Endothelial cell of umbilical vein (primary cell): Measurements from ENCODE around the gene PTPRE. TPM values are rescaled to one million over a fixed set of nuclear protein-coding genes. Genes with fewer than 3 reads are reported as not detected.
A peak's percentile ranks its signal among the peaks of the same experiment; 100 is the strongest.

Source experiments
- BruUV-seq: library from RNA; stranded (reverse); fragments of 400-500 nt; replicated peaks from 2 replicates; lab custom pipeline; 2021; lab: Mats Ljungman, UMichigan
- CTCF ChIA-PET: fragments of 300-600, 350-600 bp; sonication (Branson Sonifier 250); formaldehyde crosslinking; loops from one replicate; lab custom pipeline; 2021; ENCODE audit warnings: antibody characterized with exemption, inconsistent platforms; lab: Charles Lee
- POLR2A ChIA-PET: fragments of 300-600, 350-600 bp; sonication (Branson Sonifier 250); formaldehyde crosslinking; loops from one replicate; lab custom pipeline; 2021; ENCODE audit warnings: antibody characterized with exemption, inconsistent platforms; lab: Charles Lee
- DNase-seq: peaks from one replicate; pipeline ENCODE4 v3.0.0-alpha.2; 2011; ENCODE audit warnings: low read depth, low spot score
- FAIRE-seq: peaks from 2 replicates; lab custom pipeline; 2011; peaks lifted over from hg19 to GRCh38; lab: Jason Lieb, UNC
- H2AFZ ChIP-seq: 2 replicates; pipeline ENCODE4 v1.6.0; 2012; ENCODE audit warnings: low read depth, low read length, control low read depth, inconsistent platforms
- H3K27ac ChIP-seq: 2 replicates; pipeline ENCODE4 v1.5.1; 2011; ENCODE audit warnings: low read depth, mild to moderate bottlenecking, control low read depth, low read length, moderate library complexity; ENCODE audit not compliant: insufficient read depth
- H3K27me3 ChIP-seq, 2 experiments: 2 replicates each; pipeline versions ENCODE4 v1.6.0 to v1.6.1; 2011; ENCODE audit warnings: low read length in 2 of 2, mixed read lengths in 1 of 2; ENCODE audit not compliant: control insufficient read depth in 2 of 2, insufficient read depth in 2 of 2
- H3K36me3 ChIP-seq, 2 experiments: 2 replicates in 1 of 2; 3 replicates in 1 of 2; pipeline ENCODE4 v1.5.1; 2011; ENCODE audit warnings: low read length in 2 of 2, mild to moderate bottlenecking in 1 of 2, moderate library complexity in 1 of 2; ENCODE audit not compliant: control insufficient read depth in 2 of 2, insufficient read depth in 2 of 2; ENCODE audit errors: extremely low read depth in 1 of 2
- H3K4me1 ChIP-seq: 3 replicates; pipeline ENCODE4 v1.5.1; 2011; ENCODE audit warnings: mild to moderate bottlenecking, low read length; ENCODE audit not compliant: control insufficient read depth, insufficient read depth; ENCODE audit errors: extremely low read depth
- H3K4me2 ChIP-seq: 2 replicates; pipeline ENCODE4 v1.6.1; 2011; ENCODE audit warnings: low read length, control low read depth, mixed read lengths; ENCODE audit not compliant: insufficient read depth
- H3K4me3 ChIP-seq, 3 experiments: fragments of 200-600 bp in 1 of 3; sonication (generic), shearing (Covaris generic) in 1 of 3; replicated peaks in 1 of 3; 2 replicates each; pipeline ENCODE4 v1.5.1; 2011 to 2016; ENCODE audit warnings: control low read depth in 3 of 3, low read length in 3 of 3, mild to moderate bottlenecking in 2 of 3, inconsistent platforms in 1 of 3, low read depth in 1 of 3, moderate library complexity in 1 of 3; ENCODE audit not compliant: insufficient read depth in 1 of 3
- H3K79me2 ChIP-seq: 2 replicates; pipeline ENCODE4 v1.6.0; 2012; ENCODE audit warnings: low read length, inconsistent platforms; ENCODE audit not compliant: control insufficient read depth, insufficient read depth
- H3K9ac ChIP-seq: replicated peaks from 2 replicates; pipeline ENCODE3; 2011; ENCODE audit warnings: low read length, control low read depth; ENCODE audit not compliant: insufficient read depth; ENCODE audit errors: extremely low read depth
- H3K9me1 ChIP-seq: replicated peaks from 3 replicates; pipeline ENCODE4 v1.6.0; 2011; ENCODE audit warnings: mild to moderate bottlenecking, low read length; ENCODE audit not compliant: control insufficient read depth, insufficient read depth; ENCODE audit errors: extremely low read depth
- H3K9me3 ChIP-seq: replicated peaks from 2 replicates; pipeline ENCODE4 v1.5.1; 2012; ENCODE audit warnings: low read length, inconsistent platforms; ENCODE audit not compliant: control insufficient read depth, insufficient read depth
- H4K20me1 ChIP-seq: replicated peaks from 2 replicates; pipeline ENCODE3; 2011; ENCODE audit warnings: mild to moderate bottlenecking, low read length; ENCODE audit not compliant: control insufficient read depth, insufficient read depth; ENCODE audit errors: extremely low read depth
- FOS ChIP-seq: IDR thresholded peaks from 2 replicates; pipeline ENCODE4 v1.6.1; 2011; ENCODE audit warnings: mild to moderate bottlenecking, low read length, moderate library complexity, borderline replicate concordance; ENCODE audit not compliant: insufficient read depth
- JUN ChIP-seq: IDR thresholded peaks from 2 replicates; pipeline ENCODE4 v1.6.1; 2011; ENCODE audit warnings: borderline replicate concordance, low read depth; ENCODE audit not compliant: insufficient read length, insufficient read depth
- POLR2AphosphoS5 ChIP-seq: IDR thresholded peaks from 2 replicates; pipeline ENCODE4 v1.6.1; 2012; ENCODE audit warnings: low read depth, mild to moderate bottlenecking, control low read depth, low read length, moderate library complexity; ENCODE audit not compliant: insufficient read depth
- dilution Hi-C: fragments of 300-500 bp; cut with MboI; formaldehyde crosslinking; loops from one replicate; pipeline ENCODE4 v1.15.0; 2019; ENCODE audit warnings: low sequenced_read_pairs; ENCODE audit not compliant: extremely low pct_ligation_motif_present
- intact Hi-C: fragments of 100-400 bp; cut with micrococcal nuclease; formaldehyde crosslinking; loops from one replicate; pipeline ENCODE4 v1.10.0; 2022
- polyA plus RNA-seq, 4 experiments: library from polyadenylated mRNA; depleted of rRNA in 3 of 4; stranded (reverse) in 3 of 4; unstranded in 1 of 4; fragments of >200 nt; gene quantifications; 2 replicates each; pipeline versions ENCODE4 v1.2.1 to v1.2.3, GENCODE V29; 2011 to 2012; ENCODE audit warnings: missing spikeins in 1 of 4
- total RNA-seq: library from RNA; stranded (reverse); gene quantifications from 2 replicates; pipeline ENCODE4 v1.2.3, GENCODE V29; 2021
- TF ChIP-seq, protein P1 (sequence below), 2 donors: IDR thresholded peaks; 1 replicate in 1 of 2; 2 replicates in 1 of 2; pipeline ENCODE4 v1.5.1; 2011; ENCODE audit warnings: low read length in 2 of 2, mild to moderate bottlenecking in 2 of 2, moderate library complexity in 2 of 2, control low read depth in 1 of 2, inconsistent platforms in 1 of 2, low read depth in 1 of 2; ENCODE audit not compliant: insufficient read depth in 1 of 2; ENCODE audit errors: extremely low read depth in 1 of 2

PTPRE gene
- total and polyA plus RNA-seq, 2 donors (not counting 3 experiments of a cell fraction or from before 2014, with no cell fraction given) = 37.3 to 116 TPM

DNA sequence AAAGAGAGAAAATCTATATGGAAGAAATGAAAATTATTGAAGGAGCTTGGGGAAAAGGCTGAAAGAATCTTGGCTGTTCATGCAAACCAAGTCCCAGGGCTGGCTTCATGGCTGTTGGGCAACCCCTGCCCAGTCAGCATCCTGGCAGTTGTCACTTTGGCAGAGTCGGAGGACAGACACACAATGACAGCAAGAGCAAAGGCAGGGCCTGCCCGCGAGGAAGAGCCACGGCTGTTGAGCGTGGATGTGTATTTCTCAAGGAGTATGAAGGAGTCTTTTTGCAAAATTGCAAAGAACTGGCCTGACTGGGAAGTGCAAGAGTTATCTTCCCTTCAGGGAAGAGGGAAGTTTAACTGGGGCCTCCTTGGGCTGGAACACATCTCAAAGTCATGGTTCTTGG, 11.7 kb downstream of the PTPRE start:
- CTCF ChIA-PET = interaction anchor here (1.2 to 10.3 kb wide), 4 partner anchors 11 to 151 kb away, joined by 3 to 68 read pairs (median 34); partner anchors contain the start of gene PTPRE
- FAIRE-seq (peak; percentile 68), DNase-seq (no peak)
- no peak overlapping the region for H3K4me3 ChIP-seq
- peaks cover 51% of the 10 kb centered on the region for H3K4me1 ChIP-seq
- dilution Hi-C loops = no loop called here
- intact Hi-C loops = no loop called here
- H3K9ac ChIP-seq = no peak overlapping the region
- H3K27ac ChIP-seq = peak overlapping the region; percentile 31
- no peaks in the 10 kb centered on the region for H3K27me3 ChIP-seq
- no peak overlapping the region for H3K4me2 ChIP-seq
- H3K36me3 ChIP-seq = peaks cover 0 to 5% of the 10 kb centered on the region in 2 experiments
- BruUV-seq = TSS peak; percentile 13
- POLR2A ChIA-PET = no interaction called here
- no peaks in the 10 kb centered on the region for H4K20me1 ChIP-seq
- H2AFZ ChIP-seq = no peak overlapping the region
- H3K79me2 ChIP-seq = peaks cover 24% of the 10 kb centered on the region
- H3K9me3 ChIP-seq = no peaks in the 10 kb centered on the region
- no peaks in the 10 kb centered on the region for H3K9me1 ChIP-seq
- TF ChIP-seq FOS (no peak), JUN (no peak), POLR2AphosphoS5 (no peak)
- TF ChIP-seq, protein P1, sequence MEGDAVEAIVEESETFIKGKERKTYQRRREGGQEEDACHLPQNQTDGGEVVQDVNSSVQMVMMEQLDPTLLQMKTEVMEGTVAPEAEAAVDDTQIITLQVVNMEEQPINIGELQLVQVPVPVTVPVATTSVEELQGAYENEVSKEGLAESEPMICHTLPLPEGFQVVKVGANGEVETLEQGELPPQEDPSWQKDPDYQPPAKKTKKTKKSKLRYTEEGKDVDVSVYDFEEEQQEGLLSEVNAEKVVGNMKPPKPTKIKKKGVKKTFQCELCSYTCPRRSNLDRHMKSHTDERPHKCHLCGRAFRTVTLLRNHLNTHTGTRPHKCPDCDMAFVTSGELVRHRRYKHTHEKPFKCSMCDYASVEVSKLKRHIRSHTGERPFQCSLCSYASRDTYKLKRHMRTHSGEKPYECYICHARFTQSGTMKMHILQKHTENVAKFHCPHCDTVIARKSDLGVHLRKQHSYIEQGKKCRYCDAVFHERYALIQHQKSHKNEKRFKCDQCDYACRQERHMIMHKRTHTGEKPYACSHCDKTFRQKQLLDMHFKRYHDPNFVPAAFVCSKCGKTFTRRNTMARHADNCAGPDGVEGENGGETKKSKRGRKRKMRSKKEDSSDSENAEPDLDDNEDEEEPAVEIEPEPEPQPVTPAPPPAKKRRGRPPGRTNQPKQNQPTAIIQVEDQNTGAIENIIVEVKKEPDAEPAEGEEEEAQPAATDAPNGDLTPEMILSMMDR (IDR thresholded peaks at IDR 0.05; ENCODE audit: extremely low read depth in 1 of 2, insufficient read depth in 1 of 2, low read depth in 1 of 2, low read length in 2 of 2) = no peak
